ENCODE measurements around the gene TBATA. TPM values are rescaled to one million over a fixed set of nuclear protein-coding genes. Genes with fewer than 3 reads are reported as not detected.
A peak's percentile ranks its signal among the peaks of the same experiment; 100 is the strongest.

TBATA gene
- total RNA-seq, 1 donor from 2014 or later, result not detected

DNA sequence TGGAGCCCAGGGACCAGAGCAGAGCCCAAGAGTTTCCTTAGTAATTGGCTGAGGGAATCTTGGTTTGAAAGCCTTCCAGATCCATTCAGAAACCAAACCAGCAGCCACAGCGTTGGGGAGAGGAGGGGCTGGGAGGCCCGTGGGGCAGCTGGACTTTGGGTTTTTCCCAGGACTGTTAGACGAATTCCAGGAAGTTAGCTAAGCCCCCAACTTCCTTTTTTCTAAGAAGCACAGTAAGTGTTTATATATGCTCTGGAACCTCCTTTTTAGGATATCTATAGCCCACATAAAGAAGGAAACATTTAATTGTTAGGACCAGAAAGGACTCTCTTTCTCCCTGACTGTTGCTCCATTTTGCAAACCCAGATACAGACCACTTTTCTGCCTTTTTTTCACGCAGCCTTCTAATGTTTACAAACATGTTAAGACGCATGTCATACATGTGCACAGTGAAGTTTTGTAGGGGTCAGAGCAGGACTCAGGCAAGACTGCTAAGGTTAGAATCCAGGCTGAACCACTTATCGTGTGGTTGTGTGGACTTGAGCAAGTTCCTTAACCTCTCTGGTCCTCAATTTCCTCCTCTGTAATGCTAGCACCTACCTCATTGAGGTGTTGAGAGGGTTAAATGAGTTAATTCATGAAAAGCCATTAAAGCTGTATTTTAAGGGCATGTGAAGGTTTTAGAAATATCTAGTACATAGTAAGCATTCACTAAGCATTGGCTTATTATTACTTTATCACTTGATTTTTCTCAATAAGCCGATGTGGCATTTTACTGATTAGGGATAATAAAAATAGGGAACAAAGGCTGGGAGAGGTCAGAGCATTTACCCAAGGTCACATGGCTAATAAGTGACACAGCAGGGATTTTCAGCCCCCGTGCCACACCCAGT lies 42.4 kb downstream of the TBATA start:
- Mint-ChIP-seq H3K36me3 (ENCODE audit: low read depth, unreplicated experiment) (peaks cover 5% of the 10 kb centered on the region), H3K9me3 (ENCODE audit: unreplicated experiment) (no peaks in the 10 kb centered on the region), H3K4me1 (ENCODE audit: unreplicated experiment) (peaks cover 44% of the 10 kb centered on the region), H3K27me3 (ENCODE audit: unreplicated experiment) (peaks cover 10% of the 10 kb centered on the region), H3K27ac (ENCODE audit: unreplicated experiment) (peak overlapping the region; percentile 98), H3K4me3 (ENCODE audit: unreplicated experiment) (no peak overlapping the region)
- TF ChIP-seq, protein P1, sequence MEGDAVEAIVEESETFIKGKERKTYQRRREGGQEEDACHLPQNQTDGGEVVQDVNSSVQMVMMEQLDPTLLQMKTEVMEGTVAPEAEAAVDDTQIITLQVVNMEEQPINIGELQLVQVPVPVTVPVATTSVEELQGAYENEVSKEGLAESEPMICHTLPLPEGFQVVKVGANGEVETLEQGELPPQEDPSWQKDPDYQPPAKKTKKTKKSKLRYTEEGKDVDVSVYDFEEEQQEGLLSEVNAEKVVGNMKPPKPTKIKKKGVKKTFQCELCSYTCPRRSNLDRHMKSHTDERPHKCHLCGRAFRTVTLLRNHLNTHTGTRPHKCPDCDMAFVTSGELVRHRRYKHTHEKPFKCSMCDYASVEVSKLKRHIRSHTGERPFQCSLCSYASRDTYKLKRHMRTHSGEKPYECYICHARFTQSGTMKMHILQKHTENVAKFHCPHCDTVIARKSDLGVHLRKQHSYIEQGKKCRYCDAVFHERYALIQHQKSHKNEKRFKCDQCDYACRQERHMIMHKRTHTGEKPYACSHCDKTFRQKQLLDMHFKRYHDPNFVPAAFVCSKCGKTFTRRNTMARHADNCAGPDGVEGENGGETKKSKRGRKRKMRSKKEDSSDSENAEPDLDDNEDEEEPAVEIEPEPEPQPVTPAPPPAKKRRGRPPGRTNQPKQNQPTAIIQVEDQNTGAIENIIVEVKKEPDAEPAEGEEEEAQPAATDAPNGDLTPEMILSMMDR (IDR thresholded peaks at IDR 0.05; ENCODE audit: unreplicated experiment), result no peak
- DNase-seq (ENCODE audit: low spot score), result peak; percentile 54

DNA sequence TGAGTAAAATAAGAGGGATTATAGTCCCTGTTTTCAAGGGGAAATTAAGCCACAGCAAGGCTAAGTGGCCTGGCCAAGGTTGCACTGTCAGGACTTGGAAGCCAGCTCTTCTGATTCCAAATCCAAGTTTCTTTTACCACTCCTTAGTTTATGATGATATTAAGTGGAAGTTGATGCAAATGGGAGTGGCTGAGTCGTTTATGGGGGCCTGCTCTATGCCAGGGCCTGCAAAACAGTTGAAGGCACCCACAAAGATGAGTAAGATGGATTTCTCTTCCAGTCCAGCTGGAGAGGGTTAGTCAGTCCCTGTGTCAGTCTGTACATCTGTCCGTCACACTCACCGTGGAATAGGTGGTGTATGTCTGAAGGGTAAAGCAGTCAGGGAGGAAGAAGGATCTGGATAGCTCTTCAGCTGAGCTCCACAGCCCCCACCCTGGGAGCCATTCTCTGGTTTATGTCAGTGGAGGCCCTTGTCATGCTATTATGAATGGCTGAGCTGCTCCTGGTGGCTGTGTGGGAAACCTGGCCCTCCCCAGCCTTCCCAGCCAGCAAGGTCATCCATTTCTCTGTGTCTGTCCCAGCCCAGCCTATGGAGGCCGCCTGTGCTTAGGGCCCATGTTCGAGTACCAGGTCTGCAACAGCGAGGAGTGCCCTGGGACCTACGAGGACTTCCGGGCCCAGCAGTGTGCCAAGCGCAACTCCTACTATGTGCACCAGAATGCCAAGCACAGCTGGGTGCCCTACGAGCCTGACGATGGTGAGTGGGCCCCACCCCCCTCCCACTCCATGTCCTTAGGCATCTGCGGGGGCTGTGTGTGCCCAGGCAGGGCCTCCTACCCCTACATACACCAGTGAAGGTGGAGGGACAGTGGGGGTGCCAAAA lies 44.5 kb downstream of the TBATA start:
- TF ChIP-seq, protein P1 (IDR thresholded peaks at IDR 0.05; ENCODE audit: unreplicated experiment), result no peak
- Mint-ChIP-seq H3K27ac (ENCODE audit: unreplicated experiment) (peak overlapping the region; percentile 48), H3K36me3 (ENCODE audit: low read depth, unreplicated experiment) (no peaks in the 10 kb centered on the region), H3K4me3 (ENCODE audit: unreplicated experiment) (no peak overlapping the region), H3K27me3 (ENCODE audit: unreplicated experiment) (peaks cover 6% of the 10 kb centered on the region), H3K4me1 (ENCODE audit: unreplicated experiment) (peaks cover 34% of the 10 kb centered on the region), H3K9me3 (ENCODE audit: unreplicated experiment) (no peaks in the 10 kb centered on the region)
- no peak for DNase-seq (ENCODE audit: low spot score)

DNA sequence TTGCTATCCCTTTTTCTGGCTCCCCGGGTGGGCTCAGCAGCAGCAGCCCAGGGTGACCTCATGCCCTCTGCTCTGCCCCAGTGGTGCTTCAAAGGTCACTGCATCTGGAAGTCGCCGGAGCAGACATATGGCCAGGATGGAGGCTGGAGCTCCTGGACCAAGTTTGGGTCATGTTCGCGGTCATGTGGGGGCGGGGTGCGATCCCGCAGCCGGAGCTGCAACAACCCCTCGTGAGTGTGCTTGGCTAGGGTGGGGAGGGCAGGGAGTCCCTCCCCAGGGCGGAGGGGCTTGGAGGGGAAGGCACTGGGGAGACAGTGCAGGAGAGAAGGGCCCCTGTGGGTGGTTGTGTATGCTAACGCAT lies 46.4 kb downstream of the TBATA start:
- Mint-ChIP-seq H3K4me3 (ENCODE audit: unreplicated experiment) (no peak overlapping the region), H3K27me3 (ENCODE audit: unreplicated experiment) (peaks cover 8% of the 10 kb centered on the region), H3K36me3 (ENCODE audit: low read depth, unreplicated experiment) (no peaks in the 10 kb centered on the region), H3K9me3 (ENCODE audit: unreplicated experiment) (no peaks in the 10 kb centered on the region), H3K27ac (ENCODE audit: unreplicated experiment) (no peak overlapping the region), H3K4me1 (ENCODE audit: unreplicated experiment) (peaks cover 25% of the 10 kb centered on the region)
- no peak for DNase-seq (ENCODE audit: low spot score)
- TF ChIP-seq, protein P1 (IDR thresholded peaks at IDR 0.05; ENCODE audit: unreplicated experiment), result no peak

DNA sequence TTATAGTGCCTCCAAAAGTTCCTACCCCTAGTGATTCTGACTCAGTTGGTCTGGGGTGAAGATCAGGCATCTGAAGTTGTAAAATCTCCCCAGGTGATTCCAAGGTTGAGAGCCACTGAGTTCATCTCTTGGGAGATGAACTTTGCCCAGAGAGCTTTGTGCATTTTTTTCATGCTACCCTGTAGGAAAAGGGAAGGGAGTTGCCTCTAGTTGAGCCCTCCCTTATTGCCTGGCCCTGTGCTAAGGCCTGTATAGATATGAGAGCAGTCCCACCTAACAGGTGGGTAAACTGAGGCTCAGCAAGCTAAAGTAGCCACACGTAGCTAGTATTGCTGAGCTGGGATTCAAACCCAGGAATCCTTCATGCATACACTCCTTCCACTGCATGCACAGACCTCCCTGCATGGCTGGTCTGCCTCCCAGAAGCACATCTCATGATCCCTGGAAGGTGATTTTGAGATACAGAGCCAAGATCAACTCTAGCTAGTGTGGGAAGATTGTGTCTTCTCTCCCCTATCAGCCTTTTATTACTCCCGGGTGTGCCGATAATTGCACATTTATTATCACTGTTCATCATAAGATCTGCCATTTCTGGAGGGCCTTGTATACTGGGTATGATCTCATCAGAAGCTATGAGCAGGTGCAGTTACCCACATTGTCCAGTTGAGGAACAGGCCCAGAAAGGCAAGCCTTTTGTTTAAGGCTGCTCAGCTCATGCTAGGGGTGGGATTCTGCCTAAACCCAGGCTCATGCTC lies 47.0 kb downstream of the TBATA start:
- TF ChIP-seq, protein P1 (IDR thresholded peaks at IDR 0.05; ENCODE audit: unreplicated experiment), result peak; percentile 14
- no peak for DNase-seq (ENCODE audit: low spot score)
- Mint-ChIP-seq H3K4me3 (ENCODE audit: unreplicated experiment) (no peak overlapping the region), H3K36me3 (ENCODE audit: low read depth, unreplicated experiment) (no peaks in the 10 kb centered on the region), H3K9me3 (ENCODE audit: unreplicated experiment) (no peaks in the 10 kb centered on the region), H3K27me3 (ENCODE audit: unreplicated experiment) (peaks cover 6% of the 10 kb centered on the region), H3K27ac (ENCODE audit: unreplicated experiment) (no peak overlapping the region), H3K4me1 (ENCODE audit: unreplicated experiment) (peaks cover 22% of the 10 kb centered on the region)

All from endothelial cell (in vitro differentiated cells).